NCI-H774 (cell line): ENCODE data around the gene CADPS.

Experiments used
- DNase-seq: peaks from one replicate; lab custom pipeline; 2025; lab: John Stamatoyannopoulos, UW

Gene CADPS

DNA sequence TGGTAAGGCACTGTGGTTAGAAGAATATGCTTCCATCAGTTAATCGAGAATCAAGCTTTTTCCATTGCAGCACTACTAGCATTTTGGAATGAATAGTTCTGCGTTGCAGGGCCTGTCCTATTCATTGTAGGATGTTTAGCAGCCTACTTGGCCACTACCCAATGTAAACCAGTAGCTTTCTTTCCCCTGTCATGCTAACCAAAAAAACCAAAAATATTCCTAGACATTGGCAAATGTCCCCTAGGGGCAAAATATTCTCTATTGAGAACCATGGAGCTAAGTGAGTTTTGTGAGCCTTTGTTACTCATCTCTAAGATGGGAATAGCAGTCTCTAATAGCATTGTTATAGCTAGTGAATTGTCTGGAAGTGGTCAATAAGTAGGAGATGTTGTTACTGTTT, 187.2 kb downstream of the CADPS start:
- no peak for DNase-seq

DNA sequence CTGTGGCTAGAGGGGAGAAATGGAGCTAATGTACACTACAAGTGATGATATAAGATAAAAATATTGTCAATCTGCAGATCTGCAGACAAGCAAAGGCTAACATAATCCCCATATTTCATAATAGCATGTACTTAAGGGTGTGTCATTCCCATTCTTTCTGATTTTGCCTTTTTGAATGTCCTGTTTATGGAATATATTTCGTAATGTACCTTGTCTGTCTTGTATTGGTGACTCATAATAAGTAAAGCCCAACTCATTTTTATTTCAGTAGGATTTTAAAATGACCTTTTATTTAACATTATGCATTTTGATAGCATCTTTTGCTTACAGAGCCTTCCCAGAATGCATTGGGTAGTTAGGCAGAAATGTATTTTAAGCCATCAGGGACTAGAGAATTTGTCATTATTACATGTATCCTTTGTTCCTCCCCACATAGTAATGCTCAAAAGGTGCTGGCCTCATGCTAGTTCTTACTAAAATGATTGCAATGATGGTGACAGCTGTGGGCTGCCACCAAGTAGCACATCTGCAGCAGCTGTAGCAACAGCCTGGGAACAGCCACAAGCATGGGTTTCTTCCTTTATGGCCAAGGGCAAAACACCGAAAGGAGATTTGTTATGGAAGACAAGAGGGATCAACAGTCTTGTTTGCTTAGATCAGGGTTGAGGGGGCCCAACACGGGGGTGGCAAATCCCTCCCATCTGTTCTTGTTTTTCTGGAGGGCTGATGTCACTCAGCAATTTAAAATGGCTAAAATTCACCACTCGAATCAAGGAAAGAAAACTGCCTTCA, 188.5 kb downstream of the CADPS start:
- DNase-seq: no peak

- no peak for DNase-seq
These were observed 192.4 kb downstream of the CADPS start for GRCh38 chr3:62682826-62683225.

GRCh38 chr3:62679988-62680387, 195.2 kb downstream of the CADPS start:
- DNase-seq: no peak

DNA sequence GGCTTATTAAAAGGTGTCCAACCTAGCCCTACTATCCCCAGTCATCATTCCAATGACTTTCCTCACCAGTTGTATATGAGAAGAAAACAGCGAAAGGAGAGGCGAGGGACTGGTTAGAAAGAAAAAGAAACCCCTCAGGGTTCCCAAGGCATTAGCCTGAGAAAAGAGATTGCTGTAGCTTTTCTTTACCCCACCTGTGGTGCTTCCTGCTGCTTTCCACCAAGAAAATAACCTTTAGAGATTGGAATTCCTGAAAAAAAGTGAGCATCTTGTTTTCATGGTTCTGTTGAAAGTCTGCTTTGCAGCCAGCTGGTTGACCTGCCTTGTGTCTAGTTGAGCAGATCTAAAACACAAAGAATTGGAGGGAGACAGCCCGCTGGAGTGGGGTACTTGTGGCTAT, 196.4 kb downstream of the CADPS start:
- no peak for DNase-seq

GRCh38 chr3:62677926-62678325, 197.3 kb downstream of the CADPS start:
- DNase-seq: no peak

DNA sequence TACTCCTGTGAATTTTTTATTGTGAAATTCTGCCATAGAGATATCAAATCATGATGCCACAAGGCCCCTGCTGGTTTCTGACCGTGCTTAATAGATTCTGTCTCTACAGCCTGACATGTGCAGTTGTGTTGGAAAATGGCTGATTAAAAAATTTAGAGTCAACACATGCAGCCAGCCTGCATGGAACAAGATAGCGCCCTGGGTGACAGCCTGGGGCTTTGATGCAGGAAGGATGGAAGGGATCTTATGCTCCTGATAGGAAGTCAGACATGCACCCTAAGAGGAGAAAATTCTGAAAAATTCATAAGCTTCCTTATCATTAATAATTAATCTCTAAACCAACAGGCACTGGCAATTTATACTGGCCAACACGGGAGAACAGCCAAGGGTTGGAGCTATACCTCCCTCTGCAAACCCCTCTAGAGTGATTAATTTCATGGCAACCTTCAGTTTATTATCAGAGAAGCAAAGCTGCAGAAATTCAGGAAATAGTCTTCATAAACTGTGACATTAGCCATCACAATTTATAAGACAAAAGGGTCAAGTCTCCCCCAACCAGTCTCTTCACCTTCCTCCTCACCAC, 198.4 kb downstream of the CADPS start:
- no peak for DNase-seq

- no peak for DNase-seq
These were observed 199.7 kb downstream of the CADPS start for GRCh38 chr3:62675492-62675891.

DNA sequence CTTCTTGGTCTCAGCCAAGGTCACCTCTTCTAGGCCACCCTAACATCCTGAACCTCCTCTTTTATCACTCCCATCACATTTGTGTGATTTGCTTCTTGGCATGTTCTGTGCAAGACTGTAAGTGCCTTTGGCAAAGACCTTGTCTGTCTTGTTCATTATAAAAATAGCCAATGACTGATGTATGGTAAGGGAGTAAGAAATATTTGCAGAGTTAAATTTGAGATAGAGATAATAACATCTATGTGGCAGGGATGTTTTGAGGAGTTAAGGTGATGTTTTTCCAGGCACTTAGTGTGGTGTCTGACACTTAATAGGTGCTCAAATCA, 202.3 kb downstream of the CADPS start:
- DNase-seq: no peak

DNA sequence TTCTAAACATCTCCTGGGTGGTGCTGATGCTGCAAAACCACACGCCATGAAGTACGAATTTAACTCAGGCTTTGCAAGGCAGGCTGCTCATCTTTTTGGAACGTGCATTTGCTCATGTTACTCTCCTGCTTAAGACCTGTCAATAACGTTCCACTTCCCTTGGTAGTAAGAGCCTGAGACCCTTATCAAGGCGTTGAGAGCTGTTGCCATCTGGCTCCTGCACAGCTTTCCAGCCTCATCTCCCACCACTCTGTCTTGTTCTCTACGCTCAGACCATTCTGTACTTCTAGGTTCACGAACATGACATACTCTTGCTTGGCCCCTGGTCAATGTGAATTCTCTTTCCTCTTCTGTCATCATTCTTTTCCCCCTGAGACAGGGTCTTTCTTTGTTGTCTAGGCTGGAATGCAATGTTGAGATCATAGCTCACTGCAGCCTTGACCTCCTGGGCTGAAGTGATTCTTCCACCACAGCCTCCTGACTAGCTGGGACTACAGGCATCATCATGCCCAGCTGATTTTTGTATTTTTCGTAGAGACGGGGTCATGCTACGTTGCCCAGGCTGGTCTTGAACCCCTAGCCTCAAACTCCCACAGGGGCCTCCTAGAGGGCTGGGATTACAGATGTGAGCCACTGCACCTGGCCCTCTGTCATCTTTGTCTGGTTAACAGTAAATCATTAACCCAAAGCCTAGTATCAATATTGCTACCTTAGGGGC, 202.8 kb downstream of the CADPS start:
- no peak for DNase-seq

GRCh38 chr3:62670351-62670750, 204.9 kb downstream of the CADPS start:
- no peak for DNase-seq

DNA sequence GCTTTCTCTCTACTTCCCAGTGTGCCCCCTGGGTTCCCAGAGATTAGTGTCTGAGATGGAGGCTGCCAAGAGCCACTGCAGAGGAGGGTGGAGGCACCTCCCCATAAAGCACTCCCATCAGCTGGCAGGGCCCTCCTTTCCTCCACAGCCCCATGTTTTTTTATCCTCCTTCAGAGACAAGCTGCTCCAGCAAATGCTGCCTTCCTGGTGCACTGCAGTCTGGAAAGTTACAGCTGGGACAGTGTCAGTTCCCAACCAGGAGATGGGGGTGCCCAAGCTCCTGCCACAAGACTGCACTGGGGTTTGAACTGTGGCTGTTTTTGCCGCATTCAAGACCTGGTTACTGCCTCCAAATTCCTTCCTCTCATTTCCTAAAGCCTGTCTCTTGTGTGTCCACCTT, 206.1 kb downstream of the CADPS start:
- no peak for DNase-seq

DNA sequence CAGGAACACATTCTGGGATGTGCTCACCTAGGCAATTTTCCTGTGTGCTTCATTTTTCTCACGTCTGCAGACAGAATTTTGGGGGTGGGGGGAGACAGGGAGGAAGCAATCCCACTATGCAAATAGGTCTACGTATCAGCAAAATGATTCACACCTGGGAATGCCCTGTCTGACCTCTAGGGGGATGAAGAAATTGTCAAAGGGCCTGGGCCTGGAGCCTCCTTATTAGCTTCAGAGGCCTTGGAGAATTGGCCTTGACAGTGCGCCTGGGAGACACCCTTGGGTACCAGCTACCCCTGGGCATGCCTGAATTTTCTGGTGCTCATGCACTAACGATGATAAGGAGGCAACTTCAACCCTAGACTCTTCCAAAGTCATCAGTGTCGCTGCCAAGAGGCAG, 207.5 kb downstream of the CADPS start:
- DNase-seq: no peak

DNA sequence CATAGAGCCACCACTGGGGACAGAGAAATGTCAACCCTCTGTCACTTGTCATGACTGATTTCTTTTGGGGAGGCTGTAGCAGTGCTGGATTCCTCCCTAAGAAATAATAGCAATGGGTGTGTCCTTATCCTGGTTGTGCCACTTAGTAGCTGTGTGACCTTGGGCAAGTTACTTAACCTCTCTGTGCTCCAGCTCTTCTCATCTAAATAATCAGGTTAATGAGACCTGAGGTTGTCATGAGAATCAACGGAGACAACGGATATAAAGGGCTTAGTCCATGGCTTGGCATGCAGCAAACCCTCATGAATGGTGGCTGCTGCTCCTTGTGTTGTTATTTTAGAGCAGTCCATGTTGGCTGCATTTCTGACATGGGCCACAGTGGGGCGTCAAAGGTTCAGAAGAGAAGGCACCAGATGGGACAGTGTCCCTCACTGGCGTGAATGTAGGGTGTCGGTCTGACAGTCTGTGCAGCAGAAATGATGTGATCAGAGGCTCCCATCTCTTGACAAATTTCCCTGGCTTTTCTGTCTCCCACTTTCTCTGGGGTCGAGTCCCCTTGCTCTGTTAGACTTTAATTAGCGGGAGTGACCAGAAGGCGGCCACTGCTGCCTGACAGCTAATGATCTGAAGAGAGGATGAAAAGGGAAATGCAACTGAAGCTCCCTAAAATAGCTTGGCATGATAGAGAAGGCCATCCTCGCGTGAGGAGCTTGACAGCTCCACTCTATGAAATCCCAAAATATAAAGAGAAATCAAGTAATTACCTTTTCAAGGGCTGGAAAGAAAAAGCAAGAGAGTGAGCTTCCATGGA, 209.4 kb downstream of the CADPS start:
- DNase-seq: peak; percentile 30

DNA sequence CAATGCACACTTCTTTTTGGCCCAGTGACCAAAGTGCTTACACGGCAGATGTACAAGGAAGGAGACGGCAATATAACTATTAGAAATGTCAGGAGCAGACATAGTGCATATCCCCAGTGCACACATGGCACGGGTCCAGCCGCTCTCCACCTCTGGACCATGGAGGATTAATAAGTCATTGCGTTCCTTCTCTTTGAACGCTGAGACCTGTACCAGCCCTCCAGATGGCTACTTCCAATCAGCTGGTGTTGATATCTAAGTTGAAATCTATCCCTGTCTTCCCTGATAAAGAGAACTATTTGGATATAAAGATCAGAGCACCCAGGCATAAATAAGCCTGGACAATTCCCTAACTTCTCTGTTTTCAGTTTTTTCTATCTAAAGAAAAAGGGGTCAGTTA, 212.5 kb downstream of the CADPS start:
- no peak for DNase-seq

DNA sequence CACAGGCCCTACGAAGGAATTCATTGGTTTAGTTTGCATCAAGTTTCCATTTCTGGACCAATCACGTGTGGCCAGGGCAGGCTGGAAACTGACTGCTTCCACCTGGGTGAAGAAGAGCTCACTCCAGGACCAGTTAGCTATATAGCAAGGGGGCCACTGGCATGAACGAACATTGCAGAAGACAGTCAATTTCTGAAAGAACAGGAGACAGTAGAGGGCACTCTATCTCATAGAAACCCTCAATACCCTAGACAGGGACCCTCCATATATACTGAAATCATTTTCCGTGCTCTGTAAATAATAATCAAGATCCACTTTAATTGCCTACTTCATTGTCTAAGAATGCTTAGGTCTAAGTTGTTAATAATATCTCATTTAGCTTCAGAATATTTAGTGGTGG, 215.6 kb downstream of the CADPS start:
- no peak for DNase-seq

GRCh38 chr3:62655691-62656063, 219.5 kb downstream of the CADPS start:
- no peak for DNase-seq

GRCh38 chr3:62655056-62655690, 220.0 kb downstream of the CADPS start:
- no peak for DNase-seq

DNA sequence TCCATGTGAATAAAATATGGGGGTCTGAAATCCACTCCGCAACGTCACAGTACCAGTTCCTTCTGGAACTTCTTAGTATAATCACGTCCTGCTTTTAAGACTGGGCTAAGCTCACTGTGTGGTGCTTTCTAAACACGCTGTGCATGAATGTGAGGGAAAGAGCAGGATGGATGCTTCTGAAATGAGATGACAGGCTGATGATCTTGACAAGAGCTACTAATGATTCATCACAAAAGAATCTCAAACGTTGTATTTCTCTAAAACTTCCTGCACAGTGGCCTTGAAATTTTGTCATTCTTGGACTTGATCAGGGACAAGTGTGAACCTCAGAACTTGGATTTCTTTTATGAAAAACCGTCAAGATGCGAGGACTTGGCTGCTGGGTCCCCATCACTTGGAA, 221.4 kb downstream of the CADPS start:
- no peak for DNase-seq

GRCh38 chr3:62647711-62648110, 227.5 kb downstream of the CADPS start:
- no peak for DNase-seq

DNA sequence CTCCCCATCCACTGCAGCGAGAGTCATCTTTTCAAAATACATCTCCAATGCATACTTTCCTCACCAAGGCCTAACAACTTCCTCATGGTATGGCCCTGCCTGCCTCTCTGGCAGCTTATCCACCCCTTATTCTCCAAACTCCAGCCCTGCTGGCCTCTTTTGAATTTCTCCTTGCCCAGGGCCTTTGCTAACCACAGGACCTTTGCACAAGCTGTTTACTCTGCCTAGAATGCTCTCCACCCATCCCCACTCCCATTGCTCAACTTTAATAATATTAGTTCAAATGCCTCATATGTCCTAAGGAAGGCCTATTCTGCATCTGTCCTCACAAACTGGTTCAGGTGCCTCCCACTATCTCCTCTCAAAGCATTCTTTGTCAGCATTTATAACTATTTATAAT, 230.7 kb downstream of the CADPS start:
- no peak for DNase-seq

DNA sequence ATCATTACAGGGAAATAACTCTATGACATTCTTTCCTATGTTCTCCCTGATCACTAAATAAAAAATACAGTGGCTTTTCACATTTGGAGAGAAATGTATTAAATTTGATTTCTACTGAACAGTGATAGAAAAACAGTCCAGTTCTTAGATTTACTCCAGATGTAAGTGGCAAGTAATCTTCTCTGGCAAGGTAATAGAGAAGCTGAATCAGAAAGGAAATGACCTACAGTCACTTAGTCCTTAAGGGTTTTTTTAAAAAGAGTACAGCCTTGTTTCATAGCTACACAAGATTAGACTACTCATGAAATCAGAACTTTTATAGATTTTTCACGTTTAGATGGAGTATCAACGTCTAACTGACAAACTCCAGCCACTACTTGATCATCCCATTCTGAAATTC, 236.9 kb downstream of the CADPS start:
- DNase-seq: no peak
